HEK293T (cell line): ENCODE measurements around the gene ZNF780B.

Source experiments
- CTCF ChIA-PET: fragments of 350-600 bp; formaldehyde crosslinking; extraction: SDS; loops from one replicate; lab custom pipeline; 2021; ENCODE audit warnings: antibody characterized with exemption, inconsistent platforms; lab: Yijun Ruan, JAX
- POLR2A ChIA-PET: fragments of 350-600 bp; formaldehyde crosslinking; extraction: SDS; loops from one replicate; lab custom pipeline; 2020; ENCODE audit warnings: antibody characterized with exemption, inconsistent platforms; lab: Yijun Ruan, JAX
- DNase-seq: peaks from one replicate; pipeline ENCODE4 v3.0.0; 2012; ENCODE audit warnings: mixed read lengths; ENCODE audit errors: extremely low spot score
- ARNT ChIP-seq: fragments of 450-650 bp; IDR thresholded peaks from 2 replicates; pipeline ENCODE4 v1.6.1; 2017; ENCODE audit warnings: mild to moderate bottlenecking
- BHLHE40 ChIP-seq: fragments of 450-650 bp; IDR thresholded peaks from 2 replicates; pipeline ENCODE4 v1.6.1; 2016; ENCODE audit warnings: mild to moderate bottlenecking, moderate library complexity, borderline replicate concordance
- CTBP1 ChIP-seq: fragments of 450-650 bp; IDR thresholded peaks from 2 replicates; pipeline ENCODE4 v1.6.1; 2016; ENCODE audit warnings: borderline replicate concordance
- ELF4 ChIP-seq: fragments of 450-650 bp; IDR thresholded peaks from 2 replicates; pipeline ENCODE4 v1.6.1; 2017; ENCODE audit warnings: antibody characterized with exemption
- FOXA1 ChIP-seq: fragments of 450-650 bp; IDR thresholded peaks from 2 replicates; pipeline ENCODE4 v1.6.1; 2016; ENCODE audit warnings: mild to moderate bottlenecking
- FOXK2 ChIP-seq: fragments of 450-650 bp; IDR thresholded peaks from 2 replicates; pipeline ENCODE4 v1.6.1; 2016; ENCODE audit warnings: mild to moderate bottlenecking
- FOXM1 ChIP-seq: fragments of 450-650 bp; IDR thresholded peaks from 2 replicates; pipeline ENCODE4 v1.6.1; 2017; ENCODE audit warnings: mild to moderate bottlenecking, borderline replicate concordance
- HDGF ChIP-seq: fragments of 450-650 bp; IDR thresholded peaks from 2 replicates; pipeline ENCODE4 v1.6.1; 2017; ENCODE audit warnings: antibody characterized with exemption, borderline replicate concordance
- L3MBTL2 ChIP-seq: fragments of 450-650 bp; conservative IDR thresholded peaks from 2 replicates; pipeline ENCODE4 v1.6.1; 2016; ENCODE audit warnings: mild to moderate bottlenecking
- LEF1 ChIP-seq: fragments of 450-650 bp; IDR thresholded peaks from 2 replicates; pipeline ENCODE4 v1.6.1; 2017; ENCODE audit warnings: mild to moderate bottlenecking, borderline replicate concordance
- NFRKB ChIP-seq: fragments of 450-650 bp; IDR thresholded peaks from 2 replicates; pipeline ENCODE4 v1.6.1; 2016; ENCODE audit warnings: mild to moderate bottlenecking, moderate library complexity
- SP1 ChIP-seq: fragments of 450-650 bp; IDR thresholded peaks from 2 replicates; pipeline ENCODE4 v1.6.1; 2017
- SUZ12 ChIP-seq: fragments of 450-650 bp; IDR thresholded peaks from 2 replicates; pipeline ENCODE4 v1.6.1; 2016; ENCODE audit warnings: mild to moderate bottlenecking
- TARDBP ChIP-seq: fragments of 450-650 bp; IDR thresholded peaks from 2 replicates; pipeline ENCODE4 v1.6.1; 2016
- ZNF384 ChIP-seq: fragments of 450-650 bp; IDR thresholded peaks from 2 replicates; pipeline ENCODE4 v1.6.1; 2016
- TF ChIP-seq, protein P1 (sequence below): fragments of 450-650 bp; IDR thresholded peaks from 2 replicates; pipeline ENCODE4 v1.6.1; 2016

The ZNF780B gene

DNA sequence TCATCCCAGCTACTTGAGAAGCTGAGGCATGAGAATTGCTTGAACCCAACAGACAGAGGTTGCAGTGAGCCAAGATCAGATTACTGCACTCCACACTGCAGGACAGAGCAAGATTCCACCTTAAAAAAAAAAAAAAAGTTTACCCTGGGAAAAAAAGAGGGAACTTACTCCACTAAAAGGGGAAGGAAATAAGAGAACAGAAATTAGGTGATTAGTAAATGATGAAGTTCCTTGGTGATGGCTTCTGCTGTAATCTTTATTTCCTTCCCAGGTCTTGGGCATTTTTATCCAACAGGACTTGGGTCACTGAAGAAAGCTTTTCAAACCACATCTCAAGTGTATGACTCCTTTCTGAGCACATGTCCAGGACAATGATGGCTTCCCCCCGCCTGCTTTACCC is 25.4 kb upstream of the ZNF780B start:
- TF ChIP-seq ELF4, result no peak
- TF ChIP-seq ARNT, result no peak
- no peak for TF ChIP-seq FOXK2
- no peak for TF ChIP-seq FOXM1
- TF ChIP-seq FOXA1, result no peak
- TF ChIP-seq NFRKB, result no peak
- no peak for TF ChIP-seq TARDBP
- ChIA-PET POLR2A (interaction anchor here (1.0 kb wide), 1 partner anchor 9 kb away, joined by 3 read pairs; the partner anchor contains the start of gene ZNF780A), CTCF (no interaction called here)
- no peak for DNase-seq

DNA sequence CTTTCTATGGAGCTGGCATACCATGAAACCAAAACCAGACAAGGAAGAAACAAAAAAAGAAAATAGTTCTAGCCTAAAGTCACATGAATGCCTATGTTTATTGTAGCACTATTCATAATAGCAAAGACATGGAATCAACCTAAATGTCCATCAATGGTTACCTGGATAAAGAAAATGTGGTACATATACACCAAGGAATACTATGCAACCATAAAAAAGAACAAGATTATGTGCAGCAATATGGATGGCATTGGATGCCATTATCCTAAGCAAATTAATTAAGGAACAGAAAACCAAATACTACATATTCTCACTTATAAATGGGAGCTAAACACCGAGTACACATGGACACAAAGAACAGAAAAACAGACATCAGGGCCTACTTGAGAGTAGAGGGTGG is 24.3 kb upstream of the ZNF780B start:
- ChIA-PET CTCF (no interaction called here), POLR2A (no interaction called here)
- TF ChIP-seq SUZ12 (no peak), BHLHE40 (no peak), SP1 (no peak), FOXK2 (no peak), ELF4 (no peak), FOXA1 (no peak), FOXM1 (no peak), ZNF384 (no peak), TARDBP (no peak), HDGF (no peak), L3MBTL2 (no peak), LEF1 (no peak), NFRKB (no peak), ARNT (no peak), CTBP1 (no peak)
- TF ChIP-seq, protein P1, sequence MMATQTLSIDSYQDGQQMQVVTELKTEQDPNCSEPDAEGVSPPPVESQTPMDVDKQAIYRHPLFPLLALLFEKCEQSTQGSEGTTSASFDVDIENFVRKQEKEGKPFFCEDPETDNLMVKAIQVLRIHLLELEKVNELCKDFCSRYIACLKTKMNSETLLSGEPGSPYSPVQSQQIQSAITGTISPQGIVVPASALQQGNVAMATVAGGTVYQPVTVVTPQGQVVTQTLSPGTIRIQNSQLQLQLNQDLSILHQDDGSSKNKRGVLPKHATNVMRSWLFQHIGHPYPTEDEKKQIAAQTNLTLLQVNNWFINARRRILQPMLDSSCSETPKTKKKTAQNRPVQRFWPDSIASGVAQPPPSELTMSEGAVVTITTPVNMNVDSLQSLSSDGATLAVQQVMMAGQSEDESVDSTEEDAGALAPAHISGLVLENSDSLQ, result no peak
- no peak for DNase-seq

DNA sequence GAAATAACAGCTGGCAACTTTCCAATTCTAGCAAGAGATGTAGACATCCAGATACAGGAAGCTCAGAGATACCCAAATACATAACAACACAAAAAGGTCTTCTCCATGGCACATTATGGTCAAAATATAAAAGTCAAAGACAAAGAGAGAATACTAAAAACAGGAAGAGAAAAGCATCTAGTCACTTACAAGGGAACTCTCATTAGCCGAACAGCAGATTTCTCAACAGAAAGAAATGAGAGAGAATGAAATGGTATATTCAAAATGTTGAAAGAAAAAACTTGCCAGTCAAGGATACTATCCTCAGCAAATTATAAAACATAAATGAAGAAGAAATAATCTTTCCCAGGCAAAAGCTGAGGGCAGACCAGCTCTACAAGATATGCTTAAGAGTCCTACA is 22.3 kb upstream of the ZNF780B start:
- TF ChIP-seq NFRKB (no peak), SUZ12 (no peak), ARNT (no peak), LEF1 (no peak), L3MBTL2 (no peak), TARDBP (no peak), CTBP1 (no peak), FOXM1 (no peak), HDGF (no peak), FOXA1 (no peak), SP1 (no peak), BHLHE40 (no peak), FOXK2 (no peak), ZNF384 (no peak)
- TF ChIP-seq, protein P1, result no peak
- DNase-seq, result no peak
- CTCF ChIA-PET, result no interaction called here
- POLR2A ChIA-PET, result no interaction called here

DNA sequence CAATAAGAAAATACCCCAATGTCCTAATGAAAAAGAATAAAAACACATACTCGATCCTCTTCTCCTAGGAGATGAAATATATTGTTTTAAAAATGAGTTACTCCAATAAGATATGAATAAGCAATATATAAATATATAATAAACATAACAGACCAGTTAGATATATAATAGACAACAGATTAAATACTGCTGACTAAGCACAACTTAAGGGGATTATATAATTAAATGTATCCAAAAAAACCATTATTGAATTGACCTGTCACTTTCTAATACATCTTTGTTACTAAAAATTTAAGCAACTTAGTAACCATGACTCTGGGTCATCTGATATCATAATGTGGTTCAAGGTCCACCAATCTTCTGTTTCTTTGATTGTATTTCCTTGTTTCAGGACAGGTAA is 14.0 kb upstream of the ZNF780B start:
- TF ChIP-seq NFRKB (no peak), SP1 (no peak), BHLHE40 (no peak), FOXA1 (no peak), LEF1 (no peak), ARNT (no peak), HDGF (no peak), L3MBTL2 (no peak)
- TF ChIP-seq, protein P1, result no peak
- CTCF ChIA-PET, result no interaction called here
- POLR2A ChIA-PET, result no interaction called here
- DNase-seq, result no peak

DNA sequence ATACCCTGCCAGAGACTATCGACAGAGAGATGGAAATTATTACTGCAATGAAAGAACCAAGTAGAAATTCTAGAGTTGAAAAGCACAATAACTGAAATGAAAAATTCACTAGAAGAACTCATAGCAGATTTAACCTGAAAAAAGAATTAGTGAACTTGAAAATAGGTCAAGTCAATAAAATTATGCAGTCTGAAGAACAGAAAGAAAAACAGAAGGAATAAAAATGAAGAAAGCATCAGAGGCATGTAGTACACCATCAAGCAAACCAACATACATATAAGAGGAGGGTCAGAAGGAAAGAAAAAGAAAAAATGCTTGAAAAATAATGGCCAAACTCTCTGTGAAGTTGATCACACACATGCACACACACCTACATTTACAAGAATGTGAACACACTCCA is 3.6 kb upstream of the ZNF780B start:
- DNase-seq, result no peak
- POLR2A ChIA-PET, result no interaction called here
- TF ChIP-seq, protein P1, result no peak
- TF ChIP-seq FOXK2 (no peak), L3MBTL2 (no peak), TARDBP (no peak), SP1 (no peak), HDGF (no peak), ARNT (no peak), ZNF384 (no peak), CTBP1 (no peak), NFRKB (no peak), LEF1 (no peak), SUZ12 (no peak), BHLHE40 (no peak), ELF4 (no peak), FOXA1 (no peak), FOXM1 (no peak)
- CTCF ChIA-PET, result no interaction called here

DNA sequence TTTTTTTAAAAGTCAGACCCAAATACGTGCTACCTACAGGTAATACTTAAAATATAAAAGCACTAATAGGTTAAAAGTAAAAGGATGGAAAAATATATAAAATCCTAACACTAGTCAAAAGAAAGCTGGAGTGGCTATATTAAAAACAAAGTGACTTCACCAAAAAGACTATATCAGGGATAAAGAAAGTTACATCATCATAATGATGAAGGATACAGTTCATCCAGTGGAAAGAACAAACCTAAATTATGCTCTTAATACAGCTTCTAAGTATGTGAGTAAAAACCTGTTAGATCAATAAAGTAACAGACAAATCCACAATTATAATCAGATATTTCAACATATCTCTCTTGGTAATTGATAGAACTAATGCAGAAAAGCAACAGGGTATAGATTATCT is 1.1 kb upstream of the ZNF780B start:
- CTCF ChIA-PET, result no interaction called here
- TF ChIP-seq ZNF384, result no peak
- TF ChIP-seq FOXK2, result no peak
- TF ChIP-seq, protein P1, result no peak
- no peak for TF ChIP-seq LEF1
- TF ChIP-seq SUZ12, result no peak
- no peak for TF ChIP-seq FOXM1
- TF ChIP-seq FOXA1, result no peak
- TF ChIP-seq CTBP1, result no peak
- no peak for TF ChIP-seq BHLHE40
- TF ChIP-seq L3MBTL2, result no peak
- no peak for TF ChIP-seq HDGF
- no peak for TF ChIP-seq ELF4
- DNase-seq, result no peak
- POLR2A ChIA-PET, result no interaction called here
